GM12878 (cell line): ENCODE measurements around the gene NEXN. TPM values are rescaled to one million over a fixed set of nuclear protein-coding genes. Genes with fewer than 3 reads are reported as not detected.
"Not testable (repeated sequence)": the region's sequence is repeated elsewhere in the genome, so short reads cannot be mapped to it uniquely, and the experiment has no call there.

ENCODE experiments used
- ATAC-seq: fragments of 200-7000 bp; cut with Tn5 transposase; 3 replicates; pipeline ENCODE4 v1.9.1; 2020; ENCODE audit warnings: mild to moderate bottlenecking, moderate library complexity
- BruUV-seq: library from RNA; stranded (reverse); fragments of 400-500 nt; replicated peaks from 2 replicates; lab custom pipeline; 2021; lab: Mats Ljungman, UMichigan
- CTCF ChIA-PET: fragments of 300-600 bp; sonication (Branson Sonifier 250); formaldehyde crosslinking; extraction: SDS; loops from one replicate; lab custom pipeline; 2021; ENCODE audit warnings: inconsistent platforms; lab: Yijun Ruan, JAX
- POLR2A ChIA-PET: fragments of 350-600 bp; formaldehyde crosslinking; extraction: SDS; loops from one replicate; lab custom pipeline; 2021; ENCODE audit warnings: inconsistent platforms; lab: Charles Lee
- RAD21 ChIA-PET: fragments of 300-600 bp; sonication (Branson Sonifier 250); formaldehyde crosslinking; loops from one replicate; lab custom pipeline; 2023; ENCODE audit warnings: antibody characterized with exemption; ENCODE audit not compliant: unreplicated experiment; lab: Charles Lee
- SMC1A ChIA-PET: fragments of 300-600 bp; sonication (Branson Sonifier 250); formaldehyde crosslinking; loops from one replicate; lab custom pipeline; 2023; ENCODE audit not compliant: unreplicated experiment, uncharacterized antibody; lab: Charles Lee
- DNase-seq: peaks from one replicate; pipeline ENCODE4 v3.0.0-alpha.2; 2011; ENCODE audit warnings: low read depth, low spot score
- FAIRE-seq: peaks from 3 replicates; lab custom pipeline; 2011; peaks lifted over from hg19 to GRCh38; lab: Jason Lieb, UNC
- H2AFZ ChIP-seq: 2 replicates; pipeline ENCODE4 v1.6.0; 2011; ENCODE audit warnings: low read depth, low read length, control low read depth; ENCODE audit not compliant: control insufficient read depth
- H3K27ac ChIP-seq: 2 replicates; pipeline ENCODE4 v1.5.1; 2011; ENCODE audit warnings: control low read depth; ENCODE audit not compliant: control insufficient read depth, insufficient read depth
- H3K27me3 ChIP-seq, 2 experiments: replicated peaks in 1 of 2; 2 replicates each; pipeline versions ENCODE4 v1.6.0 to v1.6.1; 2011; ENCODE audit warnings: low read length in 1 of 2; ENCODE audit not compliant: control insufficient read depth in 2 of 2, insufficient read depth in 2 of 2
- H3K36me3 ChIP-seq, 2 experiments: 2 replicates each; pipeline ENCODE4 v1.5.1; 2011; ENCODE audit warnings: low read length in 1 of 2; ENCODE audit not compliant: control insufficient read depth in 2 of 2, insufficient read depth in 2 of 2
- H3K4me1 ChIP-seq: 2 replicates; pipeline ENCODE4 v1.6.1; 2011; ENCODE audit warnings: mild to moderate bottlenecking, low read length, moderate library complexity, mixed read lengths; ENCODE audit not compliant: control insufficient read depth, insufficient read depth
- H3K4me2 ChIP-seq: 2 replicates; pipeline ENCODE4 v1.6.0; 2011; ENCODE audit warnings: control low read depth; ENCODE audit not compliant: control insufficient read depth, insufficient read depth
- H3K4me3 ChIP-seq: fragments of 200-600 bp; sonication (generic); 2 replicates; pipeline ENCODE4 v1.5.1; 2016
- H3K79me2 ChIP-seq: 2 replicates; pipeline ENCODE4 v1.6.0; 2011; ENCODE audit warnings: low read length; ENCODE audit not compliant: control insufficient read depth, insufficient read depth
- H3K9ac ChIP-seq: 2 replicates; pipeline ENCODE4 v1.8.0; 2011; ENCODE audit warnings: low read length, control low read depth, mixed read lengths; ENCODE audit not compliant: control insufficient read depth, insufficient read depth
- H3K9me3 ChIP-seq: replicated peaks from 3 replicates; pipeline ENCODE4 v1.5.1; 2011; ENCODE audit warnings: mild to moderate bottlenecking, low read length; ENCODE audit not compliant: control insufficient read depth, insufficient read depth
- H4K20me1 ChIP-seq: 2 replicates; pipeline ENCODE4 v1.6.0; 2011; ENCODE audit not compliant: control insufficient read depth, insufficient read depth
- ASH2L ChIP-seq: fragments of 300-600, 200-600 bp; sonication (generic); IDR thresholded peaks from 2 replicates; pipeline ENCODE4 v1.6.1; 2017; ENCODE audit warnings: low read depth, mild to moderate bottlenecking, borderline replicate concordance
- BMI1 ChIP-seq: fragments of 450-650 bp; IDR thresholded peaks from 2 replicates; pipeline ENCODE4 v1.6.1; 2016; ENCODE audit warnings: mild to moderate bottlenecking, moderate library complexity, borderline replicate concordance
- CREM ChIP-seq: IDR thresholded peaks from 2 replicates; pipeline ENCODE4 v1.6.1; 2014; ENCODE audit warnings: antibody characterized with exemption, low read depth
- CTCF ChIP-seq, 3 experiments: IDR thresholded peaks in 2 of 3; conservative IDR thresholded peaks in 1 of 3; 2 replicates each; pipeline ENCODE4 v1.5.1; 2011; ENCODE audit warnings: low read depth in 3 of 3, low read length in 3 of 3, mild to moderate bottlenecking in 3 of 3, control low read depth in 2 of 3, moderate library complexity in 2 of 3, inconsistent platforms in 1 of 3, mixed read lengths in 1 of 3; ENCODE audit not compliant: control insufficient read depth in 2 of 3, insufficient read depth in 1 of 3; ENCODE audit errors: extremely low read depth in 1 of 3
- E4F1 ChIP-seq: fragments of 450-650 bp; IDR thresholded peaks from 2 replicates; pipeline ENCODE4 v1.6.1; 2018; ENCODE audit warnings: borderline replicate concordance, mild to moderate bottlenecking; ENCODE audit not compliant: partially characterized antibody
- HDGF ChIP-seq: fragments of 450-650 bp; IDR thresholded peaks from 2 replicates; pipeline ENCODE4 v1.6.1; 2016; ENCODE audit warnings: antibody characterized with exemption
- IKZF1 ChIP-seq: fragments of 450-650 bp; conservative IDR thresholded peaks from 2 replicates; pipeline ENCODE4 v1.6.1; 2017; ENCODE audit warnings: antibody characterized with exemption, mild to moderate bottlenecking
- IRF4 ChIP-seq: IDR thresholded peaks from 2 replicates; pipeline ENCODE4 v1.6.1; 2011; ENCODE audit warnings: low read depth, low read length
- NR2C2 ChIP-seq: IDR thresholded peaks from 2 replicates; pipeline ENCODE4 v1.6.1; 2011; ENCODE audit warnings: borderline replicate concordance, low read depth; ENCODE audit not compliant: control insufficient read depth, insufficient read length
- RFX5 ChIP-seq: IDR thresholded peaks from 2 replicates; pipeline ENCODE4 v1.6.1; 2011; ENCODE audit warnings: low read depth, low read length, improper control_type of control experiment
- SMC3 ChIP-seq: IDR thresholded peaks from 2 replicates; pipeline ENCODE4 v1.6.1; 2011; ENCODE audit warnings: low read length, improper control_type of control experiment, borderline replicate concordance
- TCF7 ChIP-seq: IDR thresholded peaks from 2 replicates; pipeline ENCODE4 v1.6.1; 2014; ENCODE audit warnings: antibody characterized with exemption, borderline replicate concordance
- YY1 ChIP-seq: IDR thresholded peaks from 2 replicates; pipeline ENCODE4 v1.6.1; 2011; ENCODE audit warnings: low read depth, mild to moderate bottlenecking, low read length
- WGBS: methylation state at CpG from one replicate; pipeline ENCODE4 v1.1.6; 2016; ENCODE audit warnings: low lambda C conversion rate; ENCODE audit not compliant: insufficient replicate concordance, insufficient coverage; ENCODE audit errors: missing lambda C conversion rate; 5-methylcytosine and 5-hydroxymethylcytosine counted together
- in situ Hi-C: fragments of 300-500 bp; cut with MboI; formaldehyde crosslinking; loops from 9 replicates; pipeline ENCODE4 v1.14.3; 2018; ENCODE audit warnings: mixed read lengths
- intact Hi-C: fragments of 100-400 bp; cut with micrococcal nuclease; formaldehyde crosslinking; loops from one replicate; pipeline ENCODE4 v1.14.2; 2022; ENCODE audit not compliant: unreplicated experiment
- polyA plus RNA-seq, 11 experiments: library from polyadenylated mRNA; depleted of rRNA in 4 of 11; unstranded in 6 of 11; stranded (reverse) in 5 of 11; fragments of >200 nt; fragmentation: Nextera tagmentation in 4 of 11; fragmentation: Illumina TruSeq in 1 of 11; extraction: Ambion mirVana in 4 of 11; extraction: Trizol in 1 of 11; gene quantifications; 1 replicate in 1 of 11; 2 replicates in 10 of 11; pipeline versions ENCODE4 v1.2.1 to v1.2.3, GENCODE V29; 2011 to 2016; ENCODE audit warnings: inconsistent platforms in 2 of 11, missing spikeins in 2 of 11, low read depth in 1 of 11
- total RNA-seq, 4 experiments: library from RNA; depleted of rRNA in 3 of 4; stranded (reverse); fragments of >200 nt in 3 of 4; fragmentation: Illumina TruSeq in 1 of 4; extraction: Trizol in 1 of 4; gene quantifications; 2 replicates each; pipeline versions ENCODE4 v1.2.1 to v1.2.3, GENCODE V29; 2013 to 2021

The NEXN gene
- total and polyA plus RNA-seq, 10 of the 15 experiments (the other 5 are each of a cell fraction or from before 2014, with no cell fraction given): 2.5 to 46.6 (median 15.4) TPM

GRCh38 chr1:77906624-77907023 is 18.2 kb downstream of the NEXN start (continued):
- no peak for TF ChIP-seq E4F1
- TF ChIP-seq IRF4: no peak
- TF ChIP-seq ASH2L: no peak
- no peak for TF ChIP-seq YY1
- no peak for TF ChIP-seq NR2C2
- TF ChIP-seq IKZF1: no peak
- TF ChIP-seq CTCF (IDR thresholded peaks at IDR 0.05 in 2 of 3, conservative IDR thresholded peaks at IDR 0.05 in 1 of 3; ENCODE audit: control insufficient read depth in 2 of 3, extremely low read depth in 1 of 3, insufficient read depth in 1 of 3, low read depth in 3 of 3, low read length in 3 of 3): no peak
- no peak for TF ChIP-seq CREM

- ATAC-seq (no peak), DNase-seq (no peak), FAIRE-seq (no peak)
- BruUV-seq: no TSS peak
- H3K4me2 ChIP-seq: no peak overlapping the region
- no peaks in the 10 kb centered on the region for H3K36me3 ChIP-seq
- no peak overlapping the region for H3K27ac ChIP-seq
- ChIA-PET RAD21 (no interaction called here), SMC1A (no interaction called here), POLR2A (no interaction called here), CTCF (interaction anchor here (0.6 kb wide), 1 partner anchor 1943 kb away, joined by 3 read pairs; no protein-coding TSS in a partner anchor)
- no peaks in the 10 kb centered on the region for H3K9me3 ChIP-seq
- in situ Hi-C loops: no loop called here
- WGBS: 96% methylated on average over 4 of the region's 4 CpGs
- no peak overlapping the region for H3K9ac ChIP-seq
- no peaks in the 10 kb centered on the region for H3K27me3 ChIP-seq
- H3K4me1 ChIP-seq: no peaks in the 10 kb centered on the region
- no peaks in the 10 kb centered on the region for H3K79me2 ChIP-seq
- intact Hi-C loops: no loop called here
- H3K4me3 ChIP-seq: no peak overlapping the region
- TF ChIP-seq HDGF: no peak
- no peak for TF ChIP-seq SMC3
- no peak for TF ChIP-seq TCF7
- no peak for TF ChIP-seq RFX5
- TF ChIP-seq BMI1: no peak
- H2AFZ ChIP-seq: no peak overlapping the region
- no peaks in the 10 kb centered on the region for H4K20me1 ChIP-seq
Observed at GRCh38 chr1:77910116-77910515, 21.7 kb downstream of the NEXN start.

GRCh38 chr1:77918918-77919317 is 30.5 kb downstream of the NEXN start:
- H3K79me2 ChIP-seq, RAD21 ChIA-PET, intact Hi-C loops, H4K20me1 ChIP-seq, H3K27me3 ChIP-seq, POLR2A ChIA-PET, H2AFZ ChIP-seq, H3K4me3 ChIP-seq, H3K36me3 ChIP-seq, in situ Hi-C loops, H3K4me2 ChIP-seq, H3K9ac ChIP-seq, BruUV-seq, H3K27ac ChIP-seq, H3K9me3 ChIP-seq, FAIRE-seq, ATAC-seq, H3K4me1 ChIP-seq, CTCF ChIA-PET, DNase-seq: not testable (repeated sequence)
- 72% methylated on average over 5 of the region's 5 CpGs for WGBS
- SMC1A ChIA-PET: interaction anchor here (0.5 kb wide), 1 partner anchor 244 kb away, joined by 3 read pairs; no protein-coding TSS in a partner anchor
